ENCODE results near the gene ITGA5. TPM values are rescaled to one million over a fixed set of nuclear protein-coding genes. Genes with fewer than 3 reads are reported as not detected.

ITGA5 gene
- total RNA-seq, 4 donors from 2014 or later = 37.7 to 217 (median 73.0) TPM

DNA sequence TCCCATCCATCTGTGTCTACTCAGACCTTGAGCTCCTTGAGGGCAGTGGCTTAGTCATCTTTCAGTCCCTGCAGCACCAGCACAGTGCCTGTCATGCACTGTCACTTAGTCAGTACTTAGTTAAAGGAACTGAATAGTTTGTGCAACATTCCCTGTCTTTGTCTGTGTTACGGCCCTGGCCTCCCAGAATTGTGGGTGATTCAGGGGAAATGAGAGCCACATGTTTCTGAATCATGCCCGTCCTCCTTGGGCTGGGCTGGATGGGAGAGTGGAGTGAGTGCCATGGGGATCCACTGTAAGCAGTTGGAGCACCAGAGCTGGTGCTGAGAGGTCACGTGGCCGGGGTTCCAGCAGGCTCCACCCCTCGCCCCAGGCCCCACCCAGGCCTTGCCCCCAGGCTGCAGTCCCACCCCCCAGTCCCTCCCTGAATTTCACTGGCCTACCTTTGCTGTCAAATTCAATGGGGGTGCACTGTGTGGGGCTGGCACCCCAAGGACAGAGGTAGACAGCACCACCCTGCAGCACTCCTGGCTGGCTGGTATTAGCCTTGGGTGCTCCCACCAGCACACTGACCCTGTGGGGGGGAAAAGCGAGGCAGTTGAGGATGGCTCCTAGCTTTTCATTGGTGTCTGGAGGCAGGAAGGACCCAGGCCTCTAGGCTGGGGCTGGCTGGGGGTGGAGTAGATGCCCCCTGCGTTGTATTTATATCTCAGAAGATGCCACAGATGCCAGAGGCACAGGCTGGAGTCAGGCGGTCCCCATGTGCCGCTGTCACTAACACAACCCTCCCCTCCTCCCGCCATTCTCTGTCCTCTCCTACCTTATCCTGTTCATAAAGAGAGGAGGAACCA, 7.5 kb downstream of the ITGA5 start:
- H3K9me3 ChIP-seq = no peaks in the 10 kb centered on the region
- H3K36me3 ChIP-seq = peaks cover 0 to 5% (median 0%) of the 10 kb centered on the region in 4 donors
- H3K27ac ChIP-seq = peak overlapping the region; percentile 75 to 97 (median 88)
- DNase-seq = peak; percentile 41
- peaks cover 22 to 64% (median 37%) of the 10 kb centered on the region in 4 donors for H3K4me1 ChIP-seq
- intact Hi-C loops (cut with DNase I; ENCODE audit: low total_unique reads) = no loop called here
- peaks cover under 1% of the 10 kb centered on the region for H3K27me3 ChIP-seq
- H3K4me3 ChIP-seq = peak overlapping the region in 2 of 4 donors; percentile 17 to 98
- no peak for TF ChIP-seq POLR2A (IDR thresholded peaks at IDR 0.05)
- TF ChIP-seq EP300 (IDR thresholded peaks at IDR 0.05; ENCODE audit: low read depth) = no peak
- no peak for TF ChIP-seq CTCF (IDR thresholded peaks at IDR 0.05)
- 56 to 69% methylated on average over 3 to 10 of the region's 10 CpGs for WGBS, 2 donors (ENCODE audit: low coverage in 1 of 2)
- in situ Hi-C loops (cut with MboI; ENCODE audit: low pct_ligation_motif_present in 1 of 4, low pct_unique_long_range_greater_than_20kb in 1 of 4, low sequenced_read_pairs in 3 of 4) = no loop called here

GRCh38 chr12:54409267-54409666, 9.8 kb downstream of the ITGA5 start:
- in situ Hi-C loops (cut with MboI; ENCODE audit: low pct_ligation_motif_present in 1 of 4, low pct_unique_long_range_greater_than_20kb in 1 of 4, low sequenced_read_pairs in 3 of 4) = no loop called here
- Histone ChIP-seq H3K27ac (peak overlapping the region; percentile 7 to 55 (median 20)), H3K27me3 (no peaks in the 10 kb centered on the region), H3K9me3 (no peaks in the 10 kb centered on the region), H3K36me3 (peaks cover 0 to 13% (median 2%) of the 10 kb centered on the region in 4 donors), H3K4me1 (peaks cover 19 to 40% (median 28%) of the 10 kb centered on the region in 4 donors), H3K4me3 (no peak overlapping the region)
- DNase-seq = no peak
- TF ChIP-seq EP300 (IDR thresholded peaks at IDR 0.05; ENCODE audit: low read depth) (no peak), POLR2A (IDR thresholded peaks at IDR 0.05) (no peak), CTCF (IDR thresholded peaks at IDR 0.05) (no peak), POLR2AphosphoS5 (IDR thresholded peaks at IDR 0.05) (no peak)
- WGBS, 2 donors (ENCODE audit: low coverage in 1 of 2) = 87% methylated on average over 8 of the region's 8 CpGs; no CpG with 5 or more reads in 1 of the 2 donors
- intact Hi-C loops (cut with DNase I; ENCODE audit: low total_unique reads) = no loop called here

DNA sequence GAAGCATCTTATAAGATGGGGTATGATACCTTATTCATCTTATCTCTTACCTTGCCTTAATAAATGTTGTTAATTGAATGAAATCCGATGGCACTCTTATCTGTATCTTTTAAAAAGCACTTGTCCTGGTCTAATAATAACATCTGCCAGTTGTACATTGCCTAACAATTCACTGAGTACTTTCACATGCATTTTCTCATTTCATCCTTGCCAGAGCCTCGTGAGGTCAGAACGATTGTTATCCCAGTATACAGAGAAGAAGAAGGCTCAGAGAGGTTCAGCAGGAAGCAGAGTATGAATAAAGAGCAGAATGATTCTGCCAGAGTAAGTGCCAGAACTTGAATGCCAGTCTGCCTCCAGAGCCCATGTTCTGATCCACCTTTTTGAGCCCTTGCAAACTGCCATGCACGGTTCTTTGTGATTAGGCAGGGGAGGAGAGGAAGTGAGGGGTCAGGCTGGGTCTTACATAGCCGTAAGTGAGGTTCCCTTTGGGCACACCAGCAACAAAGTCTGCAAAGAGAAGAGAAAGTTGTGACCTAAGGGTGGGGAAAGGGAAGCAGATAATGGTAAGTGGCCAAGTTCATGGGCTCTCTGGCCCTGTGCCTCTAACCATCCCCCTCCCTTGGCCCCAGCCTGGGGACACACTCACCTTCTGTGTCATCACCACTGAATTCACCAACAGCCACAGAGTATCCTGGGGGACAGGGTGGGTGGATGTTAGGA, 11.7 kb downstream of the ITGA5 start:
- TF ChIP-seq EP300 (IDR thresholded peaks at IDR 0.05; ENCODE audit: low read depth) (no peak), POLR2AphosphoS5 (IDR thresholded peaks at IDR 0.05) (peak in 1 of 3 donors; percentile 37)
- Histone ChIP-seq H3K9me3 (no peaks in the 10 kb centered on the region), H3K27me3 (no peaks in the 10 kb centered on the region), H3K27ac (peak overlapping the region; percentile 18 to 55 (median 42)), H3K36me3 (peaks cover 0 to 27% (median 9%) of the 10 kb centered on the region in 4 donors), H3K4me1 (peaks cover 8 to 21% (median 11%) of the 10 kb centered on the region in 4 donors), H3K4me3 (no peak overlapping the region)
- in situ Hi-C loops (cut with MboI; ENCODE audit: low pct_ligation_motif_present in 1 of 4, low pct_unique_long_range_greater_than_20kb in 1 of 4, low sequenced_read_pairs in 3 of 4) = no loop called here
- DNase-seq = no peak
- WGBS, 2 donors (ENCODE audit: low coverage in 1 of 2) = 55 to 59% methylated on average over 4 to 5 of the region's 5 CpGs
- intact Hi-C loops (cut with DNase I; ENCODE audit: low total_unique reads) = no loop called here

GRCh38 chr12:54405573-54405972, 13.5 kb downstream of the ITGA5 start:
- 69 to 84% methylated on average over 2 to 7 of the region's 7 CpGs for WGBS, 2 donors (ENCODE audit: low coverage in 1 of 2)
- intact Hi-C loops (cut with DNase I; ENCODE audit: low total_unique reads) (no loop called here), in situ Hi-C loops (cut with MboI; ENCODE audit: low pct_ligation_motif_present in 1 of 4, low pct_unique_long_range_greater_than_20kb in 1 of 4, low sequenced_read_pairs in 3 of 4) (no loop called here)
- H3K27ac ChIP-seq = peak overlapping the region in 3 of 4 donors; percentile 26 to 40 (median 38)
- H3K36me3 ChIP-seq = peaks cover 0 to 41% (median 18%) of the 10 kb centered on the region in 4 donors
- H3K9me3 ChIP-seq = no peaks in the 10 kb centered on the region
- H3K4me3 ChIP-seq = no peak overlapping the region
- DNase-seq = no peak
- H3K4me1 ChIP-seq = peaks cover 0 to 5% (median 2%) of the 10 kb centered on the region in 4 donors
- H3K27me3 ChIP-seq = no peaks in the 10 kb centered on the region
- TF ChIP-seq POLR2AphosphoS5 (IDR thresholded peaks at IDR 0.05) (no peak), EP300 (IDR thresholded peaks at IDR 0.05; ENCODE audit: low read depth) (no peak), POLR2A (IDR thresholded peaks at IDR 0.05) (no peak), CTCF (IDR thresholded peaks at IDR 0.05) (no peak)

Measured in transverse colon (tissue), 4 donors.